OCI-LY3 (cell line): Measurements from ENCODE around the gene MYCN.
"Not testable (repeated sequence)": the region's sequence is repeated elsewhere in the genome, so short reads cannot be mapped to it uniquely, and the experiment has no call there.

ENCODE experiments used
- H2AFZ ChIP-seq: fragments of 200-600, 300-600 bp; shearing (Covaris generic); 2 replicates; pipeline ENCODE4 v1.6.0; 2014; ENCODE audit warnings: antibody characterized with exemption, low read depth, low read length
- H3K27ac ChIP-seq: fragments of 200-600, 300-600 bp; sonication (generic); 2 replicates; pipeline ENCODE4 v1.5.1; 2014; ENCODE audit warnings: mild to moderate bottlenecking, low read length, moderate library complexity, mixed read lengths
- H3K27me3 ChIP-seq: fragments of 200-600, 300-600 bp; sonication (generic); 2 replicates; pipeline ENCODE4 v1.6.1; 2014; ENCODE audit warnings: low read depth, low read length, mixed read lengths
- H3K36me3 ChIP-seq: fragments of 200-600, 300-600 bp; sonication (generic); replicated peaks from 2 replicates; pipeline ENCODE3; 2014; ENCODE audit warnings: low read depth, low read length, mixed read lengths
- H3K4me1 ChIP-seq: fragments of 300-600, 200-600 bp; sonication (generic); 2 replicates; pipeline ENCODE4 v1.6.1; 2014; ENCODE audit warnings: low read length, mixed read lengths
- H3K4me2 ChIP-seq: fragments of 200-600, 300-600 bp; sonication (generic); 2 replicates; pipeline ENCODE4 v1.6.1; 2014; ENCODE audit warnings: low read length, mixed read lengths
- H3K4me3 ChIP-seq: fragments of 300-600, 200-600 bp; sonication (generic); 2 replicates; pipeline ENCODE4 v1.5.1; 2014; ENCODE audit warnings: antibody characterized with exemption, mild to moderate bottlenecking, low read length, moderate library complexity
- H3K79me2 ChIP-seq: fragments of 300-600, 200-600 bp; shearing (Covaris generic); 2 replicates; pipeline ENCODE4 v1.6.1; 2014; ENCODE audit warnings: mild to moderate bottlenecking, low read length, mixed read lengths
- H3K9ac ChIP-seq: fragments of 300-600, 200-600 bp; shearing (Covaris generic); 2 replicates; pipeline ENCODE4 v1.6.0; 2014; ENCODE audit warnings: mild to moderate bottlenecking, low read length, moderate library complexity
- H3K9me3 ChIP-seq: fragments of 200-600, 300-600 bp; shearing (Covaris generic); 2 replicates; pipeline ENCODE4 v1.6.1; 2014; ENCODE audit warnings: low read length, mixed read lengths; ENCODE audit not compliant: insufficient read depth
- H4K20me1 ChIP-seq: fragments of 200-600, 300-600 bp; sonication (generic); 2 replicates; pipeline ENCODE4 v1.6.1; 2016; ENCODE audit warnings: low read length, mixed read lengths; ENCODE audit not compliant: insufficient read depth
- CTCF ChIP-seq: fragments of 200-600, 300-600 bp; sonication (generic); IDR thresholded peaks from 2 replicates; pipeline ENCODE4 v1.5.1; 2014; ENCODE audit warnings: antibody characterized with exemption, low read length, low read depth
- EZH2phosphoT487 ChIP-seq: fragments of 200-600 bp; shearing (Covaris generic); IDR thresholded peaks from 2 replicates; pipeline ENCODE4 v1.6.1; 2018; ENCODE audit warnings: antibody characterized with exemption, mixed run types, low read depth

MYCN gene

DNA sequence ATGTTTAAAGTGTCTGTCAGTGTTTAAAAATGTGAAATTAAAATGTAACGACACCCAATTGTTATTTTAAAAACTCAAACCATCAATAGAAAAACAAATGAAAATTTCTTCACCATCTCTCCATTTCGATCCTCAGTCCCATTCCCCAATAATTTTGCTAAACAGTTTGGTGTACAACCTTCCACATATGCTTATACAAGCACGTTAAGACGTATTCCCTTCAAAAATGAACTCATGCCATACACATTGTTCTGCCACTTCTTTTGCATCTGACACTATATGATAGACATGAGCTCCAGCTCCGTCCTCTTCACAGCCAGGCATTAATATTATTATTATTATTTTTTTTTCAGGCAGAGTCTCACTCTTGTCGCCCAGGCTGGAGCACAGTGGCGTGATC is 14.1 kb upstream of the MYCN start:
- no peaks in the 10 kb centered on the region for H4K20me1 ChIP-seq
- H3K27me3 ChIP-seq, result peaks cover 14% of the 10 kb centered on the region
- TF ChIP-seq EZH2phosphoT487 (no peak), CTCF (no peak)
- no peak overlapping the region for H2AFZ ChIP-seq
- H3K9me3 ChIP-seq, result no peaks in the 10 kb centered on the region
- no peaks in the 10 kb centered on the region for H3K4me1 ChIP-seq
- no peak overlapping the region for H3K9ac ChIP-seq
- no peak overlapping the region for H3K4me3 ChIP-seq
- H3K36me3 ChIP-seq, result no peaks in the 10 kb centered on the region
- H3K4me2 ChIP-seq, result no peak overlapping the region
- H3K79me2 ChIP-seq, result no peaks in the 10 kb centered on the region
- no peak overlapping the region for H3K27ac ChIP-seq

- Histone ChIP-seq H3K79me2 (no peaks in the 10 kb centered on the region), H2AFZ (no peak overlapping the region), H3K27ac (no peak overlapping the region), H3K4me1 (no peaks in the 10 kb centered on the region), H3K4me2 (no peak overlapping the region), H3K4me3 (no peak overlapping the region), H3K9ac (no peak overlapping the region), H3K36me3 (no peaks in the 10 kb centered on the region), H3K27me3 (peaks cover 18% of the 10 kb centered on the region), H4K20me1 (no peaks in the 10 kb centered on the region), H3K9me3 (no peaks in the 10 kb centered on the region)
- TF ChIP-seq CTCF, result no peak
- TF ChIP-seq EZH2phosphoT487, result no peak
These were observed 12.7 kb upstream of the MYCN start for GRCh38 chr2:15927551-15928218.

- H3K36me3 ChIP-seq, H3K79me2 ChIP-seq, H3K4me1 ChIP-seq, H3K4me2 ChIP-seq, H4K20me1 ChIP-seq, H3K27ac ChIP-seq, H3K4me3 ChIP-seq, H3K9ac ChIP-seq, H3K9me3 ChIP-seq, H2AFZ ChIP-seq: not testable (repeated sequence)
- H3K27me3 ChIP-seq, result peaks cover 15% of the 10 kb centered on the region
These were observed 11.3 kb upstream of the MYCN start for GRCh38 chr2:15929008-15929407.

DNA sequence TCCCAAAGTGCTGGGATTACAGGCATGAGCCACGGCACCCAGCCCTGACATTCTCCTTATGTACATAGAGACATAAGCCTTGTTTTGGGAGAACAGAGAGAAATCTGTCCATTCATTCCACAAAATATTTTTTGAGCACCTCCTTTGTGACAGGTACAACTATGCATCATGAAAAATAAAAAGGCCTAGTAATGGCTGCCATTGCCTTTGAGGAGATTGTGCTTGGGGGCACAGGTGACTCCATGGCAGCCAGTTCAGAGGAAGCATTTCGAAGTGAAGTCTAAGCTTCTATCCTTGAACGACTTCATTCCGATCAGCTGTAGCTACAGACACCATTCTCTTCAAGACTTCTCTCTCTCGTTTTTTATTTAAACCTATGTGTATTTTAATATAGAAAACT is 10.5 kb upstream of the MYCN start:
- peaks cover 11% of the 10 kb centered on the region for H3K27me3 ChIP-seq
- TF ChIP-seq EZH2phosphoT487 (no peak), CTCF (no peak)
- H3K4me3 ChIP-seq, result no peak overlapping the region
- H2AFZ ChIP-seq, result no peak overlapping the region
- no peak overlapping the region for H3K9ac ChIP-seq
- H3K4me1 ChIP-seq, result no peaks in the 10 kb centered on the region
- H3K4me2 ChIP-seq, result no peak overlapping the region
- H4K20me1 ChIP-seq, result no peaks in the 10 kb centered on the region
- no peaks in the 10 kb centered on the region for H3K9me3 ChIP-seq
- H3K27ac ChIP-seq, result no peak overlapping the region
- H3K36me3 ChIP-seq, result no peaks in the 10 kb centered on the region
- no peaks in the 10 kb centered on the region for H3K79me2 ChIP-seq
